Stimulated activated CD4-positive, alpha-beta T cell treated with anti-CD3 and anti-CD28 coated beads, Interleukin-12 subunit alpha, Interleukin-12 subunit beta, amount 100 ng/mL, for 24 hours (primary cell): ENCODE results near the gene TMOD1.
"Not testable (repeated sequence)": the region's sequence is repeated elsewhere in the genome, so short reads cannot be mapped to it uniquely, and the experiment has no call there.

Experiments used
- DNase-seq, 2 experiments: peaks; one replicate each; pipeline ENCODE4 v3.0.0-alpha.2; 2020; ENCODE audit warnings: low read depth in 2 of 2

TMOD1 gene

DNA sequence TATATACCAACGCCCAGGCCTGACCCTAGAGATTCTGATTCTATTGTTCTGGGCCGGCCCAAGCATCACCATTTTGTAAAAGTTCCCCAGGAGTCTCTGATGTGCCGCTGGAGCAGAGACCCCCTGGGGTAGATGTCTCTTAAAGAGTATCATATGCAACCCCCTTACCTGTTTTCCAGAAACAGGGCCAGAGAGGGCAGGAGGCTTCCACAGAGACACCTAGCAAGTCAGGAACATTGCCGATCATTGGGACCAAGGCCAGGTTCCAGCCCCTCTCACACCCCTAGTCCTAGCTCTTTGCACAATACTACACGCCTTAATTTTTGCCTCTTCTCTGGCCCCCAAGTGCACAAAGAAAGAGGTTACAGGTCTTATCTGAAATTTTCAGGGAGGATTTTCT lies 63.8 kb downstream of the TMOD1 start:
- no peak for DNase-seq

DNA sequence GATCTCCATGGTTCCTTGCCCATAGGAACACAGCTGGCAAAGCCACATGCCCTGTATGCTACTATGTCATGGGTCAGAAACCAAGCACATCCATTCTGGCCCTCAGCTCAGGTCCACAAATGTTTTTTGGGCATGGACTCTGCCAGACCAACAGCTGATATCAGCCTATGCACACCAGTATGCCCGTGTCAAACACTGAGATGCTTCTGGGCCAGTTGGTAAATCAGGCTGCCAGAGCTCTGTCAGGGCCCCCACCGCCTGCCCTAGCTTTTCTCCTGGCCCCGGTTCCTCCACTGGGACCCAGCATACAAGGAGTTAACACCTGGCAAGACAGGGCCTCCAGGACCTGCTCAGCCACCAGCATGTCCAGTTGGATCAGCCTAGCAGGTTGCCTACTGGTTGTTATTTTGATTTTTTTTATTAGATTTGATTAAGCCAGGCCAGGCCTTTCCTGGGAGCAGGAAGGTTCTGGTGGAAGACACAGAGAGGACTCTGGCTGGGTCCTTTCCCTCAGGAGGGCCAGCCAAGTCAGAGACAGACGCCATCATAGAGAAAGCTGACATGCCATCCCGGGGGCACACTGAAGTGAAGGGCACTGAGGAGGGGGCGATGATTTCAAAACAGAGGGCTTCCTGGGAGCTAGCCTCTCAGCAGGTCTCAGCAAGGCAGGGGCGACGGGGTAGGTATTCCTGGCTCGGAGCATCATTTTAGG lies 65.9 kb downstream of the TMOD1 start:
- no peak for DNase-seq

DNA sequence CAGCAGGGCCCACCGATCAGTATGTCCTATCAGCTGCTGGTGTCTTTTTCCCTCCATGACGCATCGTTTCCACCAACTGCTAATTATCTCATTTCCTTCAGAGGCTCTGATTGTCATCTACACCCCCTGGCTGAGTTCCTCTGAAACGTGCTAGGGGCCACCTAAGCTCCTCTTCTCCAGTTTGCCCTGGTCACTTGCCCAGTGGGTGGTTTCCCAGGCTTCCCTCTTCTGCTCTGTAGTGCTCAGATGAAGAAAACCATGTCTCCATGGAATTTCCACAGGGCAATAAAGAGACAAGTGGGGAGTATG lies 66.4 kb downstream of the TMOD1 start:
- no peak for DNase-seq

DNA sequence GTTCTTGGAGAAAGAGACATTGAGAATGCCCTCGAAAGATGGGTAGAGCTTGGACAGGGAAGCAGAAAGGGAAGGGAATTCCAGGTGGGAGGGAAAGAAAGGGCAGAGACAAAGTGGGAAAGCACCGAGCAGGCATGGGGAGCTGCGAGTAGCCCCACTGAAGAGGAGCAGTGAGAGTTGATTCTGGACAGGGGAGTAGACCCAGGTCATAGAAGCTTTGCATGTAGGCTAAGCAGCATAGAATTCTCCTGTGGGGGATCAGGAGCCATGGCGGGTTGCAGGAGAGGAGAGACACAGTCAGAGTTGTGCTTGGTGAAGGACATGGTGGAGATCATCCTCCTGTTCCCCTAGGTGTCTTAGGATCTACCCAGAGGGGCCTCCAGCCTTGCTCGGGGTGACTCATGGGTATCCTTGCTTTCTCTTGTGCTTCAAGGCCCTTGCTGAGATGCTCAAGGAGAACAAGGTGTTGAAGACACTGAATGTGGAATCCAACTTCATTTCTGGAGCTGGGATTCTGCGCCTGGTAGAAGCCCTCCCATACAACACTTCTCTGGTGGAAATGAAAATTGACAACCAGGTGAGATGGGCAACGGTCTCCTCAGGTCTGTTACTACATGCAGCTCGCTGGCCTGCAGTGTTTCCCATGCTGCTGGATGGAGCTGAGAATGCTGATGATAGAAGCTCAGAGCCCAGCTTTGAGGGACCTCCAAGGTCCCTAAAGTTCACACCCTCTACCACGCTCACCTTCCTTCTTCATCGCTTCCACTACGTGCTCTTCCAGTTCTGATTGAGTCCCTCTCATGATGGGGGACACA lies 67.2 kb downstream of the TMOD1 start:
- DNase-seq = no peak

DNA sequence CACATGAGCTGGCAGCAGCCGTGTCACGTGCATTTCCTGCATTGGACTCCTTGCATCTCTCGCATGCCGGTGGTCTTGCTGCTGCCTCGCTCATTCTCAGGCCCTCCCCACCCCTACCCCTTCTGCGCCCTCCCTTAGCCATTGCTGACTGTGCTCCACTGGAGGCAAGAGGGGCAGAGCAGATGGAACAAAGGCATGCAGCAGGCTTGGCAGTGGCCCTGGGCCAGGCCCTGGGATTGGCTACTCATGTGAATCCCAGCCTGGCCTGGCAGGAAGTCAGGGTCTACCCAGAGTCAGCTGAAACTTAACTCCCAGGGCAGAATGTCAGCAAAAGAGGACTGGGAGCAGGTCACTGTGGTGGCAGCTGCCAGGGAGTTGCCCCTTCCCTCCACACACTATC lies 69.4 kb downstream of the TMOD1 start:
- no peak for DNase-seq

DNA sequence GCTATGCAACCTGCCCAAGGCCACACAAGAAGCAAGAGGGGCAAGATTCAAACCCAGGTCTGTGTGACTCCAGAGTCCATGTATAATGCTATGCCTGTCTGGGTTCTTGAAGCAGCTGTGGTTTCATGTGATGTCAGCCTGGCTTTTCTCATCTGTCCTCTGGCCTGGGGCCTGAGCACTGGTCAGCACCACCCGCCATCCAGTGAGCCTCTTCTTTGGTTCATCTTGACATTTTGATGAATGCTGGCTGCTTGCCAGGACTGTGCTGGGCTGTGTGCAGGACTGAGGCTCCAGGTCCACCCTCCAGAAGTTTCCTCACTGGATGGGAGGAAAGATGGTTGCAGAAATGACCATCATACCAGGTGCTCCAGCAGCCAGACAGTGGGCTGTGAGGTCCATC lies 70.2 kb downstream of the TMOD1 start:
- no peak for DNase-seq

DNA sequence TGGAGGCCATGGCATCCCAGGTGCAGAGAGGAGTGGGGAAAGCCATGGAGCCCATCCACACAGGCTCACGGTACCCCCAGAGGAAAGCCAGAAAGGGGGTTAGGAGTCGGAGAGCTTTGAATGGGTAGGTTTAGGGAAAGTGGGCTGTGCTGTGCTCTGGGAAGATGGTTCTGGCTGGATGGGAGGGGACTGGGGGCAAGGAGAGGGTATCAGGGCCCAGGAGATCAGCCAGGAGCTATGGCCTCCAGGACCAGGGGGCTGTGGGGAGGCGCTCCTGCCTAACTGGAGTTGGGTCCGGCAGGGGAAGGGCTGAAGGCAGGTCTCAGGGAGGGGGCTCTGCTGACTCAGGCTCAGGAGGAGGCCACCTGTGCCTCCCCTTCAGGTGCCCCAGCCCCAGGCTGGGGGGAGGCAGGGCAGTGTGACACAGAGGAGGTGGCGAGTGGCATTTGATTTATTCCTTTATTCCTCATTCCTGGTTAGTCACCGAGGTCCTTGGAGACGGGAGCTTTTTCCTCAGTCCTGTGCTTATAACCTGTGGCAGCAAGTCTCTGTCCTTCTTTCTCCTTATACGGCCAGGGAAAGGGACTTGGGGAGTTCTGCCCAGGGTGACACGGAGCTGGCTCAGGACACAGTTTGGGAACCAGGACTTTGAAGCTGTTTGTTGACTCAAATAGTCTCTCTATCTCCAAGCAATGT lies 70.9 kb downstream of the TMOD1 start:
- DNase-seq = no peak

DNA sequence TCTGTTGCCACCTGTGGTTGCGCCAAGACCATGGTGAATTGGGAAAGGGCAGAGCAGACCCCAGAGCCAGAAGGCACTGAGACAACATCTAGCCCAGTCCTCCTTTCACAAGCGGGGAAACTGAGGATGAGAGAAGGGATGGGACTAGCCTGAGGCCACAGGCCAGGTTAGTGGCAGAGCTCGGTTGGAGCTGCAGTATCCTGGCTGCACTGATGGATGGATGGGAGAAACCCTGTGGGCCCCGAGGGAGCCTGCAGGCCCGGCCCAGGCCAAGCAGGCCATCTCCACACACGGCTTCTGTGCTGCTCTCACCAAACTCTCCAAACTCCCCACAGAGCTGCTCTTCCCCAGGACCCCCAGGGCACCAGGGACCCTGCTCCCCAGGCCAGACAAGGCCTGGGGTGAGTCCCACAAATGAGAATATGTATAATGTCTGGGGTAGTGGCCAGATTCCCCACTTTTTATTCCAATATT lies 71.5 kb downstream of the TMOD1 start:
- no peak for DNase-seq

DNA sequence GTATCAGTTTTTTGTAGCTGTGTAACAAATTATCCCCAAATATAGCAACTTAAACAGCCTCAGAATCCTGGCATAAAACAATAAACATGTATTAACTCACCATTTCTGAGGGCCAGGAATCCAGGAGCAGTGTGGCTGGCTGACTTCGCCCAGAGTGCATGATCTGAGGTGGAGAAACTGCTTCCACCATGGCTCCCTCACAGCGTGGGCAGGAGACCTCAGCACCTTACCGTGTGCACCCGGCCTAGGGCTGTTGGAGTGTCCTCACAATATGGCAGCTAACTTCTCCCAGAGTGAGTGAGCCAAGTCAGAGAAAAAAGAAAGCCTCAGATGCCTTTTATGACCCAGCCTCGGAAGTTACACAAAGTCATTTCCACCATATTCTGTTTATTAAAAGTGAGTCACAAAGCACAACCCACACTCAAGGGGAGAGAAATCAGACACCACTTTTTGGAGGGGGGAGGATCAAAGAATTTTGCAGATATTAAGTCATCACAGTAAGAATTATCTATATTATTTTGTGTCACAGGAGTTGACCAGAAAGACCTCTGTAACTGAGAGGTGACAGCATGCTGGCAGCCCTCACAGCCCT lies 72.1 kb downstream of the TMOD1 start:
- DNase-seq = no peak

DNA sequence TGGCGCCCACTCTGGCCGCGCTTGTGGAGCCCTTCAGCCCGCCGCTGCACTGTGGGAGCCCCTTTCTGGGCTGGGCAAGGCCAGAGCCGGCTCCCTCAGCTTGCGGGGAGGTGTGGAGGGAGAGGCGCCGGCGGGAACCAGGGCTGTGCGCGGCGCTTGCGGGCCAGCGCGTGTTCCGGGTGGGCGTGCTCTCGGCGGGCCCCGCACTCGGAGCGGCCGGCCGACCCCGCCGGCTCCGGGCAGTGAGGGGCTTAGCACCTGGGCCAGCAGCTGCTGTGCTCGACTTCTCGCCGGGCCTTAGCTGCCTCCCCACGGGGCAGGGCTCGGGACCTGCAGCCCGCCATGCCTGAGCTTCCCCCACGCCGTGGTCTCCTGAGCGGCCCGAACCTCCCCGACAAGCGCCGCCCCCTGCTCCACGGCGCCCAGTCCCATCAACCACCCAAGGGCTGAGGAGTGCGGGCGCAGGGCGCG lies 72.7 kb downstream of the TMOD1 start:
- DNase-seq = not testable (repeated sequence)

DNA sequence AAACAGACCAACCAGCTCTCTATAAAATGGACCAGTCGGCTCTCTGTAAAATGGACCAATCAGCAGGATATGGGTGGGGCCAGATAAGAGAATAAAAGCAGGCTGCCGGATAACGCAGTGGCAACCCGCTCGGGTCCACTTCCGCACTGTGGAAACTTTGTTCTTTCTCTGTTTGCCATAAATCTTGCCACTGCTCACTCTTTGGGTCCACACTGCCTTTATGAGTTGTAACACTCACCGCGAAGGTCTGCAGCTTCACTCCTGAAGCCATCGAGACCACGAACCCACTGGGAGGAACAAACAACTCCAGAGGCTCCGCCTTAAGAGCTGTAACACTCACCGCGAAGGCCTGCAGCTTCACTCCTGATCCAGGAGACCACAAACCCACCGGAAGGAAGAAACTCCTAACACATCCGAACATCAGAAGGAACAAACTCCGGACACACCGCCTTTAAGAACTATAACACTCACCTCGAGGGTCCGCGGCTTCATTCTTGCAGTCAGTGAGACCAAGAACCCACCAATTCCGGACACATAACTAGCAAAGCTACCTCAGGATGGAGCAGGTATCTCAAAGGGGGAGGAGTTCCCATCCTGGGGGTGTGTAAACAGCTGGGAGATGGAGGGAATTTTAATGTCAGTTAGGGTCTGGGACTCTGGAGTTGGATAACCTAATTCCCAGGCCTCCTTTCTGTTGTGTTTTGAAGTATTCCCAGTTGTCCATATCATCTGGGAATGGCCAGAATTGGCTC lies 73.6 kb downstream of the TMOD1 start:
- peak in 1 of 2 experiments; percentile 11 for DNase-seq

DNA sequence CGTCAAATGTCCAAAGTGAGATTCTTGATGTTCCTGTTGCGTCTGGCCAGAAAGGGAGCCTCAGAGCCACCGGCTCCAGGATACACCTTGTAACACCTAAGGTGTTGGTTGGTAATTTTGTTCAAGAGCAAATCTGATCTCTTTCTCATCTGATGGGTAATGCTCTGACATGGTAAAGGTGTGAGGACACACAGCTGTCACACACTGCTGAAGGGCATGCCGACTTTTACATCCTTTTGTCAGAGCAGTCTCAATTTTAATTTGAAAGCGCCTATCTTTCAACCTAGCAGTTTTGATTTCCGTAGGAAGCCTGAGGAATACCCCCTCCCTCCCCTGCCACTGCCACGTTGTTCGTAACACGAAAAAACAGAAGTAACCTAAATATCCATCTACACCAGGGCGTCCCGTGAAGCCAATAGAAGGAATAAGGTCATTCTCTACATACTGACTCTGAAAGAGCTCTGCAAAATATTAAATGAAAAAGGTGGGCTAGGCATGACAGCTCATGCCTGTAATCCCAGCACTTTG lies 74.3 kb downstream of the TMOD1 start:
- DNase-seq = no peak

DNA sequence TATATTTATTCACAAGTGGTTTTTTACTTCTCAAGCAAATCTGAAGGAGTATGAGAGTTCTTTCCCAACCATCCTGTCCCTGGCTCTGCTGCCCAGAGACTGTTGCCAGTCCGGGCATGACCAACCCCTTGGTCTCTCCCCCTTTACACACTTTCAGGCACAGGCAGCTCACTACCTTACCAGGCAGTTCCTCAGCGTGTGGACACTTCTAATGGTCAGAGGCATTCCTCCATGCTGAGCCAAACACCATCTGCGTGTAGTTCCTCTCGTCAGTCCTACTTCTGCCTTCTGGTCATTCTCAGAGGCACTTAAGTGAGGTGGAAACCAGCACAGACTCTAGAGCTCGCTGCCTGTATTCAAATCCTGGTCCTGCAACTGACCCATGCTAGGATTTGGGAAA lies 75.6 kb downstream of the TMOD1 start:
- DNase-seq = no peak

DNA sequence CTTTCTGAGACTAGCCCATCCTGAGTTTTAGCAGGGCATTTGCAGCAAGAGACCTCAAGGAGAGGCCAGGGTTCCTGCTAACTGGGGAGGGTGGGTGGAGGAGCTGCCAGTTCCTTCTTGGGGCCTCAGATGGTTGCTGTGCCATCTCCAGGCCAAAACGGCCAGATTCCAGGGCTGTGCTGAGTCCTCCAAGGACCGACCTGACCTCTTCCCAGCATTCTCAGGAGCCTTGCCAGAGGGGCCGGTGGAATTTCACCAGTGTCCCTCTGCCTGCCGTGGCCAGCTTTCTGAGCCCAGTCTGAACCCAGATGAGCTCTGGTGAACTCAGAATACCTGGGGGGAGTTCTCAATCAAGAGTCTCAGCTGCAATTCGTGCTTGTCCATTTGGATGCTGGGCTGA lies 77.4 kb downstream of the TMOD1 start:
- DNase-seq = no peak

DNA sequence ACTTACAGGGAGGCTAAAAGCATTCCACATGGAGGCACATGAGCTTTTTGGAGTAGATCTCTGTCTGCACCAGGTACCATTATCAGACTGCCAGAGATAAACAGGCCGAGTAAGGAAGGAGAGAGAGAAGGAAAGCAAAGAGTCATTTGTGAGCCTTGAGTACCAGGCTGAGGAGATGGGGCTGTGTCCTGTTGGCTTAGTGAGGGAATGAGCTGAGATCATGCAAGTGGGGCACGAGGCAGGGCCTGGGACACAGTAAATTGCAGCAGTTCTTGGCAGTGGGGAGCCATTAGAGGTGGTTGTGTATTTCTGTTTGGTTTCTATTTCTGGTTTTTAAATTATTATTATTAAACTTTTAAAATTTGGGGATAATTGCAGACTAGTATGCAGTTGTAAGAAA lies 78.4 kb downstream of the TMOD1 start:
- no peak for DNase-seq

DNA sequence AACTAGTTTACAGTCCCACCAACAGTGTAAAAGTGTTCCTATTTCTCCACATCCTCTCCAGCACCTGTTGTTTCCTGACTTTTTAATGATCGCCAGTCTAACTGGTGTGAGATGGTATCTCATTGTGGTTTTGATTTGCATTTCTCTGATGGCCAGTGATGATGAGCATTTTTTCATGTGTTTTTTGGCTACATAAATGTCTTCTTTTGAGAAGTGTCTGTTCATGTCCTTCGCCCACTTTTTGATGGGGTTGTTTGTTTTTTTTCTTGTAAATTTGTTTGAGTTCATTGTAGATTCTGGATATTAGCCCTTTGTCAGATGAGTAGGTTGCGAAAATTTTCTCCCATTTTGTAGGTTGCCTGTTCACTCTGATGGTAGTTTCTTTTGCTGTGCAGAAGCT lies 80.1 kb downstream of the TMOD1 start:
- DNase-seq = not testable (repeated sequence)

DNA sequence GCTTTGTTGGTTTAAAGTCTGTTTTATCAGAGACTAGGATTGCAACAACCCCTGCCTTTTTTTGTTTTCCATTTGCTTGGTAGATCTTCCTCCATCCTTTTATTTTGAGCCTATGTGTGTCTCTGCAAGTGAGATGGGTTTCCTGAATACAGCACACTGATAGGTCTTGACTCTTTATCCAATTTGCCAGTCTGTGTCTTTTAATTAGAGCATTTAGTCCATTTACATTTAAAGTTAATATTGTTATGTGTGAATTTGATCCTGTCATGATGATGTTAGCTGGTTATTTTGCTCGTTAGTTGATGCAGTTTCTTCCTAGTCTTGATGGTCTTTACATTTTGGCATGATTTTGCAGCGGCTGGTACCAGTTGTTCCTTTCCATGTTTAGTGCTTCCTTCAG lies 83.3 kb downstream of the TMOD1 start:
- DNase-seq = not testable (repeated sequence)

DNA sequence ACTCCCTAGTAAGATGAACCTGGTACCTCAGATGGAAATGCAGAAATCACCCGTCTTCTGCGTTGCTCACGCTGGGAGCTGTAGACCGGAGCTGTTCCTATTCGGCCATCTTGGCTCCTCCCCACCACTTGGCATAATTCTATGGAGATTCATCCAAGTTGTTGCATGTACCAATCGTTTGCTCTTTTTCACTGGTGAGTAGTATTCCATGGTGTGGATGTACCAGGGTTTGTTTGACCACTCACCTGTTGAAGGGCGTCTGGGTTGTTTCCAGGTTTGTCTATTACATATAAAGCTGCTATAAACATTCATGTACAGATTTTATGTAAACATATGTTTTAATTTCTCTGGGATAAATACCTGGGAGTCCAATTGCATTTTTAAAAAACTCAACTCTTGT lies 85.4 kb downstream of the TMOD1 start:
- DNase-seq = not testable (repeated sequence)

DNA sequence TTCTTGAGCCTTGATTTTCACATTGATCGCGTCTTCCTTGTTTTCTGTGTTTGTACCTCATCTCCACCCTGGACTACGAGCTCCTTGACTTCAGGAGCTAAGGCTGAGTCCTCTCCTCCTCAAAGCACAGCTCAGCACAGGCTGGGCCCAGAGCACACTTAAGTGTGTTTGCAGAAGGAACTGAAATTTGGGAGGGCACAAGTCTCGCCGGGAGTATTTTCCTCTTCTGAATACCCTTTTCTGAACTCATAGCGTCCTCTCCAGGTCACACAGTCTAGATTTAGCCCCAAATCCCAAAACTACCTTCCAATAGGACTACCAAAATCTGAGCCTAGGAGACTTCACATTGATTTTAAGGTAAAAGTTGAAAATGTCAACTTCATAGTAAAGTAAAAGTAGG lies 90.1 kb downstream of the TMOD1 start:
- DNase-seq = no peak

DNA sequence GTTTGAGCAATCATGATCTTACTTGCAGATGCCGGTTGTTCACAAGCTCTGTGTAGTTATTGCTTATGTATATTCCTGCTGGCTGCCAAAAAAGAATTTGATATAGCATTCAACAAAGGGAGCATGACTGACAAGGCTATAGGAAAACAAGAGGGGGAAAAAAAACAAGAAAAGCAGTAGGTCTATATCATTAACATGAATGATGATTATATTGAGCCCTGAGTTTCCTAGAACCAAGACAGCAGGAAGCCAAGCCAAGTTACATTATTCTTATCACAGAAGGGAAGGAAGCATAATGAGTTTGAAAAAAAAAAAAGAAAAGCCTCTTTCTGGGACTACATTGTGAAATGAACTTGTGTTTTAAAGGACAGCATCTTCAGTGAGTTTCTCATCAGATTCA lies 90.7 kb downstream of the TMOD1 start:
- DNase-seq = no peak

DNA sequence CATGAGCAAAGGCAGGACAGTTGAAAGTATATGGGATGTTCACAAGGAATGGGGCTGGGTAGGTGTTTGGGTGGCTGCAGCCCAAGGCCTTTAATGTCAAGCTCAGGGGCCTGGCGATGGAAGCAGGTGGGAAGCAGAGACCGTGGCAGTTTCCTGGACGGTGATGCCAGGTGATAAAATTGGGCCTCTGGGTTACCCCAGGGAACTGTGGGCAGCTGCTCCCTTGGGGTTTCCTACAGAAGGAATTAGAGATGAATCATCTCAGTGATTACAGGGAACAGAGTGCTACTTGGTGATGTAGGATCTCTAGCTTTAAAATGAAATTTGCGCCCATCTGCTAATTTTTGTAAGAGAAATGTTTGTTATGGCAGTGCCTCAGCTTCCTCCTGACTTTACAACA lies 92.5 kb downstream of the TMOD1 start:
- DNase-seq = no peak
